HG03432 (cell line): ENCODE data around the gene STK32A.
"Not testable (repeated sequence)": the region's sequence is repeated elsewhere in the genome, so short reads cannot be mapped to it uniquely, and the experiment has no call there.

Source experiments
- ATAC-seq: cut with Tn5 transposase; IDR thresholded peaks from one replicate; pipeline ENCODE4 v1.9.1; 2021; ENCODE audit warnings: mild to moderate bottlenecking, moderate library complexity; ENCODE audit not compliant: unreplicated experiment

STK32A gene

GRCh38 chr5:147341345-147341744 is 106.5 kb downstream of the STK32A start:
- ATAC-seq: no peak

GRCh38 chr5:147344861-147345260 is 110.0 kb downstream of the STK32A start:
- ATAC-seq: no peak

- no peak for ATAC-seq
These were observed 111.3 kb downstream of the STK32A start for GRCh38 chr5:147346006-147346561.

- ATAC-seq: no peak
These were observed 113.2 kb downstream of the STK32A start for GRCh38 chr5:147348046-147348445.

- no peak for ATAC-seq
These were observed 113.6 kb downstream of the STK32A start for GRCh38 chr5:147348451-147348850.

- ATAC-seq: no peak
These were observed 114.4 kb downstream of the STK32A start for GRCh38 chr5:147349241-147349640.

GRCh38 chr5:147359101-147359500 is 124.3 kb downstream of the STK32A start:
- no peak for ATAC-seq

- ATAC-seq: no peak
These were observed 124.8 kb downstream of the STK32A start for GRCh38 chr5:147359581-147359980.

- ATAC-seq: no peak
These were observed 126.0 kb downstream of the STK32A start for GRCh38 chr5:147360816-147361215.

GRCh38 chr5:147361441-147362175 is 126.8 kb downstream of the STK32A start:
- ATAC-seq: no peak

GRCh38 chr5:147367381-147367780 is 132.6 kb downstream of the STK32A start:
- not testable (repeated sequence) for ATAC-seq

- ATAC-seq: no peak
These were observed 135.0 kb downstream of the STK32A start for GRCh38 chr5:147369742-147370374.

GRCh38 chr5:147371290-147371689 is 136.5 kb downstream of the STK32A start:
- ATAC-seq: no peak

- no peak for ATAC-seq
These were observed 137.4 kb downstream of the STK32A start for GRCh38 chr5:147372191-147372590.

GRCh38 chr5:147373328-147373727 is 138.5 kb downstream of the STK32A start:
- no peak for ATAC-seq

GRCh38 chr5:147375151-147375550 is 140.3 kb downstream of the STK32A start:
- no peak for ATAC-seq

GRCh38 chr5:147377682-147378081 is 142.9 kb downstream of the STK32A start:
- ATAC-seq: no peak

- no peak for ATAC-seq
These were observed 146.7 kb downstream of the STK32A start for GRCh38 chr5:147381555-147381954.

- ATAC-seq: no peak
These were observed 147.9 kb downstream of the STK32A start for GRCh38 chr5:147382776-147383175.

GRCh38 chr5:147384346-147385193 is 149.7 kb downstream of the STK32A start:
- ATAC-seq: no peak

- ATAC-seq: no peak
These were observed 152.3 kb downstream of the STK32A start for GRCh38 chr5:147387109-147387508.
